ENCODE results near the gene LGR4. TPM values are rescaled to one million over a fixed set of nuclear protein-coding genes. Genes with fewer than 3 reads are reported as not detected.

Gene LGR4
- total RNA-seq, 1 experiment from 2014 or later, result 37.1 TPM

DNA sequence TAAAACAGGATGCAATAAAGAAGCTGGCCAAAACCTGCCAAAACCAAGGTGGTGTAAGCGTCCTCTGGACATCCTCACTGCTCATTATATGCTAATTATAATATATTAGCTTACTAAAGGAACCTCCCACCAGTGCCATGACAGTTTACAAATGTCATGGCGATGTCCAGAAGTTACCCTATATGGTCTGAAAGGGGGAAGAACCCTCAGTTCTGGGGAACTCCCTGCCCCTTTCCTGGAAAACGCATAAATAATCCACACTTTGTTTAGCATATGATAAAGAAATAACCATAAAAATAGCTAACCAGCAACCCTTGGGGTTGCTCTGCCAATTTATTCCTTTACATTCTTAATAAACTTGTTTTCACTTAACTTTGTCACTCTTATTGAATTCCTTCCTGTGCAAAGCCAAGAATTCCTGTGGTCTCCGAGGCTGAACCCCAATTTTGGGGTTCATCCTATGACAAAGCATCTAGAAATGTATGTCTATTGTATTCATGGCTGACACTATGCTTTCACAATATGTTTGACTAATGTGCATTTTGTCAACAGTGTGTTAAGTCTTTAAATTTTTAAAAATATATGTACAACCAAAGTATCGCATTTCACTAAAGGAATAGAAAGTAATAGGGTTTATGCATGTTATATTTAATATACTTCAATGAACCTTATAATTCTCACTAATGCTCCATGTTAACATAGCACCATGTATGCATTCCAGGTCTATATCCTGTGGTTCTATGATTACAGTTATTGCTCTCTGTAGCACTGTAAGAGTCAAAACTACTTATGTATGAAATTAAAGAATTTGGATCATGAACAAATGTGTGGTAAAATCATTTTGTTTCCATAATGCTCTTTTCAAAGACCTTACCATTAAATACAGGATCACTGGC is 25.1 kb downstream of the LGR4 start:
- Histone ChIP-seq H3K36me3 (ENCODE audit: control insufficient read depth, insufficient read depth, low read length) (no peaks in the 10 kb centered on the region), H3K9me3 (no peaks in the 10 kb centered on the region), H3K4me1 (no peaks in the 10 kb centered on the region), H3K27me3 (replicated peaks; ENCODE audit: control insufficient read depth, insufficient read depth, low read length) (no peaks in the 10 kb centered on the region), H3K4me3 (ENCODE audit: low read depth, low read length) (no peak overlapping the region)
- Mint-ChIP-seq H3K27me3 (ENCODE audit: insufficient read depth, unreplicated experiment) (no peaks in the 10 kb centered on the region), H3K9me3 (ENCODE audit: unreplicated experiment) (no peaks in the 10 kb centered on the region), H3K4me1 (ENCODE audit: low read depth, unreplicated experiment) (peaks cover 8% of the 10 kb centered on the region), H3K36me3 (ENCODE audit: insufficient read depth, unreplicated experiment) (no peaks in the 10 kb centered on the region), H3K27ac (ENCODE audit: unreplicated experiment) (no peak overlapping the region), H3K4me3 (ENCODE audit: unreplicated experiment) (no peak overlapping the region)
- DNase-seq, result no peak
- TF ChIP-seq, protein P1, sequence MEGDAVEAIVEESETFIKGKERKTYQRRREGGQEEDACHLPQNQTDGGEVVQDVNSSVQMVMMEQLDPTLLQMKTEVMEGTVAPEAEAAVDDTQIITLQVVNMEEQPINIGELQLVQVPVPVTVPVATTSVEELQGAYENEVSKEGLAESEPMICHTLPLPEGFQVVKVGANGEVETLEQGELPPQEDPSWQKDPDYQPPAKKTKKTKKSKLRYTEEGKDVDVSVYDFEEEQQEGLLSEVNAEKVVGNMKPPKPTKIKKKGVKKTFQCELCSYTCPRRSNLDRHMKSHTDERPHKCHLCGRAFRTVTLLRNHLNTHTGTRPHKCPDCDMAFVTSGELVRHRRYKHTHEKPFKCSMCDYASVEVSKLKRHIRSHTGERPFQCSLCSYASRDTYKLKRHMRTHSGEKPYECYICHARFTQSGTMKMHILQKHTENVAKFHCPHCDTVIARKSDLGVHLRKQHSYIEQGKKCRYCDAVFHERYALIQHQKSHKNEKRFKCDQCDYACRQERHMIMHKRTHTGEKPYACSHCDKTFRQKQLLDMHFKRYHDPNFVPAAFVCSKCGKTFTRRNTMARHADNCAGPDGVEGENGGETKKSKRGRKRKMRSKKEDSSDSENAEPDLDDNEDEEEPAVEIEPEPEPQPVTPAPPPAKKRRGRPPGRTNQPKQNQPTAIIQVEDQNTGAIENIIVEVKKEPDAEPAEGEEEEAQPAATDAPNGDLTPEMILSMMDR (IDR thresholded peaks at IDR 0.05; ENCODE audit: insufficient read depth in 1 of 2, low read depth in 1 of 2, low read length in 1 of 2, severe bottlenecking in 1 of 2, unreplicated experiment in 1 of 2), result no peak
- intact Hi-C loops (cut with micrococcal nuclease; ENCODE audit: unreplicated experiment), result no loop called here
- ChIA-PET POLR2A (no interaction called here), CTCF (no interaction called here)
- BruUV-seq (replicated peaks), result no TSS peak

DNA sequence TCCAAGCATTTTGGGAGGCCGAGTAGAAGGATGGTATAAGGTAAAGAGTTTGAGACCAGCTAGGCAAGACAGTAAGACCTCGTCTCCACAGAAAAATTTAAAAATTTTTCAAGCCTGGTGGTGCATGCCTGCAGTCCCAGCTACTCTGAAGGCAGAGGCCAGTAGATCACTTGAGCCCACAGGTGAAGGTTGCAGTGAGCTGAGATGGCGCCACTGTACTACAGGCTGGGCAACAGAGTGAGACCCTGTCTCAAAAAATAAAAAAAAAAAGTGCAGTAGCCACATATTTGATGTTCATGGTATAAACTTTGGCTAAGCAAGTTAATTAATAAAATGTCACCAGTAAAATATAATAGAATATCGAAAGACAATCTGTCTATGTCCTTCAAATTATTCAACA is 27.0 kb downstream of the LGR4 start:
- TF ChIP-seq, protein P1 (IDR thresholded peaks at IDR 0.05; ENCODE audit: insufficient read depth in 1 of 2, low read depth in 1 of 2, low read length in 1 of 2, severe bottlenecking in 1 of 2, unreplicated experiment in 1 of 2), result no peak
- no peaks in the 10 kb centered on the region for H3K27me3 Mint-ChIP-seq (ENCODE audit: insufficient read depth, unreplicated experiment)
- ChIA-PET CTCF (no interaction called here), POLR2A (no interaction called here)
- no peak overlapping the region for H3K4me3 ChIP-seq (ENCODE audit: low read depth, low read length)
- H3K27me3 ChIP-seq (replicated peaks; ENCODE audit: control insufficient read depth, insufficient read depth, low read length), result no peaks in the 10 kb centered on the region
- peaks cover 9% of the 10 kb centered on the region for H3K36me3 Mint-ChIP-seq (ENCODE audit: insufficient read depth, unreplicated experiment)
- no peak overlapping the region for H3K27ac Mint-ChIP-seq (ENCODE audit: unreplicated experiment)
- H3K4me3 Mint-ChIP-seq (ENCODE audit: unreplicated experiment), result no peak overlapping the region
- H3K4me1 Mint-ChIP-seq (ENCODE audit: low read depth, unreplicated experiment), result peaks cover 8% of the 10 kb centered on the region
- no peaks in the 10 kb centered on the region for H3K9me3 ChIP-seq
- BruUV-seq (replicated peaks), result no TSS peak
- H3K4me1 ChIP-seq, result no peaks in the 10 kb centered on the region
- no peak for DNase-seq
- intact Hi-C loops (cut with micrococcal nuclease; ENCODE audit: unreplicated experiment), result loop anchor here (2.0 kb wide), 1 partner anchor 53 kb away; no protein-coding TSS in a partner anchor
- no peaks in the 10 kb centered on the region for H3K9me3 Mint-ChIP-seq (ENCODE audit: unreplicated experiment)
- H3K36me3 ChIP-seq (ENCODE audit: control insufficient read depth, insufficient read depth, low read length), result peaks cover 3% of the 10 kb centered on the region; the same call in 1 of the 2 replicates

DNA sequence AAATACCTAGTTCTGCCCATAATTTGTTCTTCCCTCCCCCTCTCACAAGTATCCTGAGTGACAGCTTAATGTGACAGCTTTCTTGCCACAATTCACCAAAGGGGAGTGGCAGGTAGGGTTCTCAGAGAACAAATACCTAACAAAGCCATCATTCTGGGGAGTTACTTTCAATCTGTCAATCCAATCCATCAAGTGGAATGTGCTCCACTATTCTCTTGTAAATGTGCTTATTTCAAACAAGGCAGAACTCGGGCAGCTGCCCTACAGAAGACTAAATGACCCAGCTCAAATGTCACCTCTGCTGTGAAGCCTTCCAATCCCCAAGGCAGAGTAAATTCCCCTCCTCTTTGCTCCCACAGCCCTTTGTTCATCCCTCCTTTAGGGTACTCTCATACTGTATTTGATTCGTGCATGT is 27.8 kb downstream of the LGR4 start:
- ChIA-PET POLR2A (no interaction called here), CTCF (no interaction called here)
- Mint-ChIP-seq H3K4me3 (ENCODE audit: unreplicated experiment) (no peak overlapping the region), H3K4me1 (ENCODE audit: low read depth, unreplicated experiment) (peaks cover 8% of the 10 kb centered on the region), H3K36me3 (ENCODE audit: insufficient read depth, unreplicated experiment) (peaks cover 9% of the 10 kb centered on the region), H3K27ac (ENCODE audit: unreplicated experiment) (no peak overlapping the region), H3K9me3 (ENCODE audit: unreplicated experiment) (no peaks in the 10 kb centered on the region), H3K27me3 (ENCODE audit: insufficient read depth, unreplicated experiment) (no peaks in the 10 kb centered on the region)
- intact Hi-C loops (cut with micrococcal nuclease; ENCODE audit: unreplicated experiment), result loop anchor here (2.0 kb wide), 1 partner anchor 52 kb away; no protein-coding TSS in a partner anchor
- H3K36me3 ChIP-seq (ENCODE audit: control insufficient read depth, insufficient read depth, low read length), result peaks cover 3% of the 10 kb centered on the region; the same call in 1 of the 2 replicates
- no peaks in the 10 kb centered on the region for H3K4me1 ChIP-seq
- no peak for DNase-seq
- no peak overlapping the region for H3K4me3 ChIP-seq (ENCODE audit: low read depth, low read length)
- TF ChIP-seq, protein P1 (IDR thresholded peaks at IDR 0.05; ENCODE audit: insufficient read depth in 1 of 2, low read depth in 1 of 2, low read length in 1 of 2, severe bottlenecking in 1 of 2, unreplicated experiment in 1 of 2), result no peak
- no TSS peak for BruUV-seq (replicated peaks)
- no peaks in the 10 kb centered on the region for H3K9me3 ChIP-seq
- H3K27me3 ChIP-seq (replicated peaks; ENCODE audit: control insufficient read depth, insufficient read depth, low read length), result no peaks in the 10 kb centered on the region
